ENCODE results near the gene XXYLT1.

- no peak for TF ChIP-seq CTCF (conservative IDR thresholded peaks at IDR 0.05; ENCODE audit: low read depth, low read length)
- no peak for TF ChIP-seq EZH2 (IDR thresholded peaks at IDR 0.05; ENCODE audit: borderline replicate concordance, low read depth, low read length, poor library complexity, severe bottlenecking)
Observed at GRCh38 chr3:195255571-195256501, 15.1 kb downstream of the XXYLT1 start.
